Measurements from ENCODE around the gene ATP1A2. TPM values are rescaled to one million over a fixed set of nuclear protein-coding genes. Genes with fewer than 3 reads are reported as not detected.

Gene ATP1A2
- total and polyA plus RNA-seq, 2 donors (not counting 3 experiments of a cell fraction or from before 2014, with no cell fraction given), result not detected

DNA sequence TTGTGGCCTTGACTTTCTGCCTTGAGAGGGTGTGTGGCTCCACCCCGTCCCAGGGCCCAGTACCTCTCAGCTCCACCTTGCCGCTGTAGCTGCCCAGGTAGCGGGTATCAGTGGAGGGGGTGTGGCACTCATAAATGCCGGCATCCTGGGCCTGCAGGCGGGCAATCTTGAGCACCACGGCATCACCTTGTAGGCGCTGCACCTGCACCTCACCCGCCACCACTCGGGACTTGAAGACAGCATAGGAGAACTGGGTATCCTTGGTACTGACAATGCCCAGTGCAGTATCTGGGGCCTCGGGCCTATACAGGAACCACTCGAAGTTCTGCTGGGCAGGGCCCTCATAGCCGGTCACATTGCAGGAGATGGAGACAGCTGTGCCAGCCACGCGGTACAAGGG lies 20.8 kb upstream of the ATP1A2 start:
- no peaks in the 10 kb centered on the region for H4K20me1 ChIP-seq (replicated peaks; ENCODE audit: control insufficient read depth, extremely low read depth, insufficient read depth, low read length)
- H3K36me3 ChIP-seq (ENCODE audit: control insufficient read depth in 2 of 2, extremely low read depth in 1 of 2, insufficient read depth in 2 of 2, low read length in 2 of 2), result no peaks in the 10 kb centered on the region
- ChIA-PET CTCF (interaction anchor here (2.2 kb wide), 1 partner anchor 16 kb away, joined by 5 read pairs; no protein-coding TSS in a partner anchor), POLR2A (no interaction called here)
- H3K9me1 ChIP-seq (replicated peaks; ENCODE audit: control insufficient read depth, extremely low read depth, insufficient read depth, low read length), result no peaks in the 10 kb centered on the region
- H3K9ac ChIP-seq (replicated peaks; ENCODE audit: extremely low read depth, insufficient read depth, low read length), result no peak overlapping the region
- FAIRE-seq (no peak), DNase-seq (ENCODE audit: low read depth, low spot score) (no peak)
- H2AFZ ChIP-seq (ENCODE audit: low read depth, low read length), result no peak overlapping the region
- H3K27ac ChIP-seq (ENCODE audit: insufficient read depth, low read depth, low read length), result no peak overlapping the region
- no peak overlapping the region for H3K4me3 ChIP-seq (replicated peaks in 1 of 3; ENCODE audit: insufficient read depth in 1 of 3, low read depth in 1 of 3, low read length in 3 of 3)
- TF ChIP-seq GATA2 (IDR thresholded peaks at IDR 0.05; ENCODE audit: insufficient read depth, insufficient read length, low read depth, low read length) (no peak), EZH2 (IDR thresholded peaks at IDR 0.05; ENCODE audit: borderline replicate concordance, low read depth, low read length, severe bottlenecking) (no peak), POLR2AphosphoS5 (IDR thresholded peaks at IDR 0.05; ENCODE audit: insufficient read depth, low read depth, low read length) (no peak), POLR2A (IDR thresholded peaks at IDR 0.05; ENCODE audit: low read depth, low read length) (no peak), JUN (IDR thresholded peaks at IDR 0.05; ENCODE audit: borderline replicate concordance, insufficient read depth, insufficient read length, low read depth) (no peak), MYC (IDR thresholded peaks at IDR 0.05; ENCODE audit: low read depth, low read length) (no peak), FOS (IDR thresholded peaks at IDR 0.05; ENCODE audit: borderline replicate concordance, insufficient read depth, low read length) (no peak)
- TF ChIP-seq, protein P1, sequence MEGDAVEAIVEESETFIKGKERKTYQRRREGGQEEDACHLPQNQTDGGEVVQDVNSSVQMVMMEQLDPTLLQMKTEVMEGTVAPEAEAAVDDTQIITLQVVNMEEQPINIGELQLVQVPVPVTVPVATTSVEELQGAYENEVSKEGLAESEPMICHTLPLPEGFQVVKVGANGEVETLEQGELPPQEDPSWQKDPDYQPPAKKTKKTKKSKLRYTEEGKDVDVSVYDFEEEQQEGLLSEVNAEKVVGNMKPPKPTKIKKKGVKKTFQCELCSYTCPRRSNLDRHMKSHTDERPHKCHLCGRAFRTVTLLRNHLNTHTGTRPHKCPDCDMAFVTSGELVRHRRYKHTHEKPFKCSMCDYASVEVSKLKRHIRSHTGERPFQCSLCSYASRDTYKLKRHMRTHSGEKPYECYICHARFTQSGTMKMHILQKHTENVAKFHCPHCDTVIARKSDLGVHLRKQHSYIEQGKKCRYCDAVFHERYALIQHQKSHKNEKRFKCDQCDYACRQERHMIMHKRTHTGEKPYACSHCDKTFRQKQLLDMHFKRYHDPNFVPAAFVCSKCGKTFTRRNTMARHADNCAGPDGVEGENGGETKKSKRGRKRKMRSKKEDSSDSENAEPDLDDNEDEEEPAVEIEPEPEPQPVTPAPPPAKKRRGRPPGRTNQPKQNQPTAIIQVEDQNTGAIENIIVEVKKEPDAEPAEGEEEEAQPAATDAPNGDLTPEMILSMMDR (IDR thresholded peaks at IDR 0.05; ENCODE audit: extremely low read depth in 1 of 2, insufficient read depth in 1 of 2, low read depth in 1 of 2, low read length in 2 of 2), result no peak
- TF ChIP-seq, protein P2, sequence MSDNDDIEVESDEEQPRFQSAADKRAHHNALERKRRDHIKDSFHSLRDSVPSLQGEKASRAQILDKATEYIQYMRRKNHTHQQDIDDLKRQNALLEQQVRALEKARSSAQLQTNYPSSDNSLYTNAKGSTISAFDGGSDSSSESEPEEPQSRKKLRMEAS (IDR thresholded peaks at IDR 0.05; ENCODE audit: insufficient read depth, insufficient read length), result no peak
- H3K79me2 ChIP-seq (ENCODE audit: control insufficient read depth, insufficient read depth, low read length), result no peaks in the 10 kb centered on the region
- no peak overlapping the region for H3K4me2 ChIP-seq (ENCODE audit: insufficient read depth, low read length)
- H3K9me3 ChIP-seq (replicated peaks; ENCODE audit: control insufficient read depth, insufficient read depth, low read length), result no peaks in the 10 kb centered on the region
- H3K4me1 ChIP-seq (ENCODE audit: control insufficient read depth, extremely low read depth, insufficient read depth, low read length), result peaks cover 7% of the 10 kb centered on the region
- dilution Hi-C loops (cut with MboI; ENCODE audit: extremely low pct_ligation_motif_present, low sequenced_read_pairs) (no loop called here), intact Hi-C loops (cut with micrococcal nuclease) (loop anchor here (5.0 kb wide), 1 partner anchor 158 kb away; no protein-coding TSS in a partner anchor)
- no TSS peak for BruUV-seq (replicated peaks)
- no peaks in the 10 kb centered on the region for H3K27me3 ChIP-seq (ENCODE audit: control insufficient read depth in 2 of 2, insufficient read depth in 2 of 2, low read length in 2 of 2)

Measured in endothelial cell of umbilical vein (primary cell).